Skeletal muscle satellite cell (primary cell): Measurements from ENCODE around the gene MAGI2.
"Not testable (repeated sequence)": the region's sequence is repeated elsewhere in the genome, so short reads cannot be mapped to it uniquely, and the experiment has no call there.

Experiments used
- H3K27me3 ChIP-seq: 2 replicates; pipeline ENCODE4 v1.7.0; 2013; ENCODE audit warnings: low read length; ENCODE audit not compliant: control insufficient read depth, insufficient read depth
- H3K36me3 ChIP-seq: 2 replicates; pipeline ENCODE4 v1.7.0; 2013; ENCODE audit warnings: mild to moderate bottlenecking, control low read depth, low read length; ENCODE audit not compliant: insufficient read depth
- H3K4me1 ChIP-seq: 2 replicates; pipeline ENCODE4 v1.7.0; 2013; ENCODE audit warnings: low read length; ENCODE audit not compliant: control insufficient read depth, insufficient read depth
- H3K4me2 ChIP-seq: 2 replicates; pipeline ENCODE4 v1.7.0; 2013; ENCODE audit warnings: mild to moderate bottlenecking, low read length
- H3K4me3 ChIP-seq: 2 replicates; pipeline ENCODE4 v1.7.0; 2013; ENCODE audit warnings: low read length
- H3K9ac ChIP-seq: 2 replicates; pipeline ENCODE4 v1.7.0; 2013; ENCODE audit warnings: mild to moderate bottlenecking, low read depth, low read length, moderate library complexity
- H3K9me3 ChIP-seq: replicated peaks from 2 replicates; pipeline ENCODE4 v1.7.0; 2013; ENCODE audit warnings: mild to moderate bottlenecking, control low read depth, low read length

MAGI2 gene

GRCh38 chr7:78265486-78265885 is 1188.0 kb downstream of the MAGI2 start:
- Histone ChIP-seq H3K9me3 (no peaks in the 10 kb centered on the region), H3K9ac (no peak overlapping the region), H3K4me1 (peaks cover 10% of the 10 kb centered on the region), H3K36me3 (no peaks in the 10 kb centered on the region), H3K27me3 (no peaks in the 10 kb centered on the region), H3K4me3 (no peak overlapping the region), H3K4me2 (no peak overlapping the region)

- Histone ChIP-seq H3K4me2 (no peak overlapping the region), H3K9me3 (no peaks in the 10 kb centered on the region), H3K27me3 (no peaks in the 10 kb centered on the region), H3K36me3 (no peaks in the 10 kb centered on the region), H3K4me3 (no peak overlapping the region), H3K9ac (no peak overlapping the region), H3K4me1 (peaks cover 12% of the 10 kb centered on the region)
Observed at GRCh38 chr7:78265071-78265470, 1188.4 kb downstream of the MAGI2 start.

- Histone ChIP-seq H3K9me3 (no peaks in the 10 kb centered on the region), H3K4me3 (no peak overlapping the region), H3K4me1 (peaks cover 12% of the 10 kb centered on the region), H3K9ac (no peak overlapping the region), H3K27me3 (no peaks in the 10 kb centered on the region), H3K36me3 (no peaks in the 10 kb centered on the region), H3K4me2 (no peak overlapping the region)
Observed at GRCh38 chr7:78264105-78264504, 1189.4 kb downstream of the MAGI2 start.

- no peak overlapping the region for H3K9ac ChIP-seq
- no peak overlapping the region for H3K4me3 ChIP-seq
- H3K27me3 ChIP-seq, result no peaks in the 10 kb centered on the region
- no peaks in the 10 kb centered on the region for H3K36me3 ChIP-seq
- H3K4me2 ChIP-seq, result no peak overlapping the region
- H3K4me1 ChIP-seq, result peaks cover 12% of the 10 kb centered on the region
- H3K9me3 ChIP-seq, result no peaks in the 10 kb centered on the region
Observed at GRCh38 chr7:78261739-78262138, 1191.7 kb downstream of the MAGI2 start.

GRCh38 chr7:78261302-78261701 is 1192.2 kb downstream of the MAGI2 start:
- Histone ChIP-seq H3K4me3 (no peak overlapping the region), H3K4me1 (peaks cover 12% of the 10 kb centered on the region), H3K9ac (no peak overlapping the region), H3K36me3 (no peaks in the 10 kb centered on the region), H3K4me2 (no peak overlapping the region), H3K9me3 (no peaks in the 10 kb centered on the region), H3K27me3 (no peaks in the 10 kb centered on the region)

- Histone ChIP-seq H3K4me1 (peaks cover 12% of the 10 kb centered on the region), H3K27me3 (no peaks in the 10 kb centered on the region), H3K9ac (no peak overlapping the region)
Observed at GRCh38 chr7:78260826-78261225, 1192.6 kb downstream of the MAGI2 start.

GRCh38 chr7:78254726-78255055 is 1198.8 kb downstream of the MAGI2 start:
- H3K4me2 ChIP-seq, result no peak overlapping the region
- no peak overlapping the region for H3K9ac ChIP-seq
- no peak overlapping the region for H3K4me3 ChIP-seq
- H3K27me3 ChIP-seq, result no peaks in the 10 kb centered on the region
- H3K4me1 ChIP-seq, result no peaks in the 10 kb centered on the region
- H3K36me3 ChIP-seq, result no peaks in the 10 kb centered on the region
- H3K9me3 ChIP-seq, result no peaks in the 10 kb centered on the region

More at GRCh38 chr7:78260826-78261225, 1192.6 kb downstream of the MAGI2 start:
- Histone ChIP-seq H3K4me3 (no peak overlapping the region), H3K36me3 (no peaks in the 10 kb centered on the region), H3K4me2 (no peak overlapping the region), H3K9me3 (no peaks in the 10 kb centered on the region)

- Histone ChIP-seq H3K36me3 (no peaks in the 10 kb centered on the region), H3K9ac (no peak overlapping the region)
Observed at GRCh38 chr7:78253850-78254725, 1199.4 kb downstream of the MAGI2 start.

GRCh38 chr7:78248867-78249266 is 1204.6 kb downstream of the MAGI2 start:
- no peak overlapping the region for H3K4me3 ChIP-seq
- H3K9me3 ChIP-seq, result no peaks in the 10 kb centered on the region
- no peaks in the 10 kb centered on the region for H3K4me1 ChIP-seq
- no peak overlapping the region for H3K4me2 ChIP-seq
- H3K9ac ChIP-seq, result no peak overlapping the region
- H3K36me3 ChIP-seq, result no peaks in the 10 kb centered on the region
- H3K27me3 ChIP-seq, result no peaks in the 10 kb centered on the region

More at GRCh38 chr7:78253850-78254725, 1199.4 kb downstream of the MAGI2 start:
- Histone ChIP-seq H3K27me3 (no peaks in the 10 kb centered on the region), H3K4me1 (no peaks in the 10 kb centered on the region), H3K4me2 (no peak overlapping the region), H3K4me3 (no peak overlapping the region), H3K9me3 (no peaks in the 10 kb centered on the region)

- Histone ChIP-seq H3K36me3 (no peaks in the 10 kb centered on the region), H3K4me3 (no peak overlapping the region), H3K9me3 (no peaks in the 10 kb centered on the region), H3K9ac (no peak overlapping the region), H3K4me2 (no peak overlapping the region), H3K27me3 (no peaks in the 10 kb centered on the region), H3K4me1 (no peaks in the 10 kb centered on the region)
Observed at GRCh38 chr7:78247910-78248689, 1205.4 kb downstream of the MAGI2 start.

- not testable (repeated sequence) for H3K4me2 ChIP-seq, H3K9me3 ChIP-seq, H3K4me3 ChIP-seq, H3K4me1 ChIP-seq, H3K36me3 ChIP-seq, H3K27me3 ChIP-seq, H3K9ac ChIP-seq
Observed at GRCh38 chr7:78240179-78240578, 1213.3 kb downstream of the MAGI2 start.
